ENCODE results near the gene ZNF239.

DNA sequence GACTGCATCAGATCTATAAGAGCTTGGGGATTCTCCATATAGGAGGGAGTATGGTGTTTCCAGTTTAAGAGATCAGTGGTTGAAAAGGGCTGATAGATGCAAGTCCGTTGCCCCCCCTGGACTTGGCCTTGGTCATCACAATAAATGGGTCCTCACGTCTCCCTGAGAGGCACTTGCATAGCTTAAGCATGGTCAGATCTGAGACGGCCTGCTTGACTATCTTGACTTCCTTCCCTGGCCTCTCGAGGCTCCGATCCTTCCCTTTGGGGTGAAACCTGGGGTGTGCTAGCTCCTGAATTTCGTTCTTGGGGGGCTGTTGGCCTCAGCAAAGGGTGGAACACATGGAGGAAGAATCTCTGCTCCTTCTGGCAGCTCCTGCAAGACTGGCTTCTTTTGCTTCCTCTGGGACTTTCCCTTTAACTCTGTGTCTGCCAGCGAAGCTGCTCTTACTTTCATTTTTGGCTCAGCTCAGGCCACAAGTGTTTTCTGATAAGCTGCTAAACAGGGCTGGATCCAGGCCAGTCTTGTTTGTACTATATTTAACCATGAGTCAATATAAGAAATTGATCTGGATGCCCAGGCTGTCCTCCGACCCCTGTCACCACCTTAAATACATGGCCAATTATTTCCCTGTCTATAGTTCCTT lies 20.7 kb upstream of the ZNF239 start:
- TF ChIP-seq, protein P1, sequence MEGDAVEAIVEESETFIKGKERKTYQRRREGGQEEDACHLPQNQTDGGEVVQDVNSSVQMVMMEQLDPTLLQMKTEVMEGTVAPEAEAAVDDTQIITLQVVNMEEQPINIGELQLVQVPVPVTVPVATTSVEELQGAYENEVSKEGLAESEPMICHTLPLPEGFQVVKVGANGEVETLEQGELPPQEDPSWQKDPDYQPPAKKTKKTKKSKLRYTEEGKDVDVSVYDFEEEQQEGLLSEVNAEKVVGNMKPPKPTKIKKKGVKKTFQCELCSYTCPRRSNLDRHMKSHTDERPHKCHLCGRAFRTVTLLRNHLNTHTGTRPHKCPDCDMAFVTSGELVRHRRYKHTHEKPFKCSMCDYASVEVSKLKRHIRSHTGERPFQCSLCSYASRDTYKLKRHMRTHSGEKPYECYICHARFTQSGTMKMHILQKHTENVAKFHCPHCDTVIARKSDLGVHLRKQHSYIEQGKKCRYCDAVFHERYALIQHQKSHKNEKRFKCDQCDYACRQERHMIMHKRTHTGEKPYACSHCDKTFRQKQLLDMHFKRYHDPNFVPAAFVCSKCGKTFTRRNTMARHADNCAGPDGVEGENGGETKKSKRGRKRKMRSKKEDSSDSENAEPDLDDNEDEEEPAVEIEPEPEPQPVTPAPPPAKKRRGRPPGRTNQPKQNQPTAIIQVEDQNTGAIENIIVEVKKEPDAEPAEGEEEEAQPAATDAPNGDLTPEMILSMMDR (IDR thresholded peaks at IDR 0.05; ENCODE audit: borderline replicate concordance, extremely low read depth, low read length, poor library complexity, severe bottlenecking): no peak
- no peak for TF ChIP-seq EZH2 (IDR thresholded peaks at IDR 0.05; ENCODE audit: borderline replicate concordance, low read depth, low read length, severe bottlenecking)
